Ureter (tissue), 1 donor: Measurements from ENCODE around the gene GNG2. TPM values are rescaled to one million over a fixed set of nuclear protein-coding genes. Genes with fewer than 3 reads are reported as not detected.

Source experiments
- DNase-seq: peaks from one replicate; pipeline ENCODE4 v3.0.0-alpha.2; 2020; ENCODE audit warnings: low spot score
- total RNA-seq: library from RNA; stranded (reverse); gene quantifications from one replicate; pipeline ENCODE4 v1.2.4, GENCODE V29; 2023
- donor health status: DM: yes; HTN: yes; CAD: no.

Gene GNG2
- total RNA-seq, 1 donor from 2014 or later, result 10.0 TPM

GRCh38 chr14:51939755-51940301, 79.4 kb downstream of the GNG2 start:
- DNase-seq, result no peak

GRCh38 chr14:51942971-51943370, 82.6 kb downstream of the GNG2 start:
- no peak for DNase-seq

GRCh38 chr14:51950007-51950406, 89.6 kb downstream of the GNG2 start:
- DNase-seq, result no peak

GRCh38 chr14:51951656-51952055, 91.2 kb downstream of the GNG2 start:
- no peak for DNase-seq

GRCh38 chr14:51954031-51954430, 93.6 kb downstream of the GNG2 start:
- no peak for DNase-seq

- no peak for DNase-seq
Measured at GRCh38 chr14:51954657-51955056, 94.2 kb downstream of the GNG2 start.

- no peak for DNase-seq
Measured at GRCh38 chr14:51957950-51958349, 97.5 kb downstream of the GNG2 start.

- no peak for DNase-seq
Measured at GRCh38 chr14:51959928-51960327, 99.5 kb downstream of the GNG2 start.

- DNase-seq, result no peak
Measured at GRCh38 chr14:51960866-51961265, 100.5 kb downstream of the GNG2 start.

- no peak for DNase-seq
Measured at GRCh38 chr14:51962711-51963110, 102.3 kb downstream of the GNG2 start.

GRCh38 chr14:51963286-51963685, 102.9 kb downstream of the GNG2 start:
- no peak for DNase-seq

GRCh38 chr14:51967521-51967920, 107.1 kb downstream of the GNG2 start:
- no peak for DNase-seq

GRCh38 chr14:51969852-51970540, 109.6 kb downstream of the GNG2 start:
- no peak for DNase-seq

- DNase-seq, result no peak
Measured at GRCh38 chr14:51972566-51972965, 112.2 kb downstream of the GNG2 start.

- no peak for DNase-seq
Measured at GRCh38 chr14:51977075-51977474, 116.7 kb downstream of the GNG2 start.

GRCh38 chr14:51978681-51979085, 118.3 kb downstream of the GNG2 start:
- DNase-seq, result no peak

GRCh38 chr14:51979088-51979709, 118.8 kb downstream of the GNG2 start:
- peak; percentile 87 for DNase-seq

- no peak for DNase-seq
Measured at GRCh38 chr14:51981218-51981854, 120.9 kb downstream of the GNG2 start.

GRCh38 chr14:51988221-51988620, 127.8 kb downstream of the GNG2 start:
- DNase-seq, result no peak

- peak; percentile 94 for DNase-seq
Measured at GRCh38 chr14:51989293-51990234, 129.2 kb downstream of the GNG2 start, which contains the start of gene RTRAF. RTRAF (plus strand) TSS chr14:51989546; CDS start chr14:51989640, 94 bp downstream.

- no peak for DNase-seq
Measured at GRCh38 chr14:51990488-51990887, 130.1 kb downstream of the GNG2 start.
